Astrocyte of the cerebellum (primary cell): Measurements from ENCODE around the gene TSEN2.
"Not testable (repeated sequence)": the region's sequence is repeated elsewhere in the genome, so short reads cannot be mapped to it uniquely, and the experiment has no call there.

Experiments
- DNase-seq: peaks from one replicate; pipeline ENCODE4 v3.0.0-alpha.2; 2011; ENCODE audit warnings: low read depth
- H3K4me3 ChIP-seq: 2 replicates; pipeline ENCODE4 v1.5.1; 2011; ENCODE audit warnings: mild to moderate bottlenecking, low read depth, low read length, moderate library complexity
- in situ Hi-C: cut with HindIII; loops from 2 replicates; pipeline ENCODE4 v1.10.0; 2017; ENCODE audit warnings: low sequenced_read_pairs
- TF ChIP-seq, protein P1 (sequence below): IDR thresholded peaks from 2 replicates; pipeline ENCODE4 v1.5.1; 2012; ENCODE audit warnings: low read length, low read depth, moderate library complexity, mild to moderate bottlenecking; ENCODE audit errors: missing control alignments

TSEN2 gene

GRCh38 chr3:12536423-12536822 lies 52.1 kb downstream of the TSEN2 start:
- in situ Hi-C loops: no loop called here
- DNase-seq: no peak
- H3K4me3 ChIP-seq: no peak overlapping the region
- TF ChIP-seq, protein P1, sequence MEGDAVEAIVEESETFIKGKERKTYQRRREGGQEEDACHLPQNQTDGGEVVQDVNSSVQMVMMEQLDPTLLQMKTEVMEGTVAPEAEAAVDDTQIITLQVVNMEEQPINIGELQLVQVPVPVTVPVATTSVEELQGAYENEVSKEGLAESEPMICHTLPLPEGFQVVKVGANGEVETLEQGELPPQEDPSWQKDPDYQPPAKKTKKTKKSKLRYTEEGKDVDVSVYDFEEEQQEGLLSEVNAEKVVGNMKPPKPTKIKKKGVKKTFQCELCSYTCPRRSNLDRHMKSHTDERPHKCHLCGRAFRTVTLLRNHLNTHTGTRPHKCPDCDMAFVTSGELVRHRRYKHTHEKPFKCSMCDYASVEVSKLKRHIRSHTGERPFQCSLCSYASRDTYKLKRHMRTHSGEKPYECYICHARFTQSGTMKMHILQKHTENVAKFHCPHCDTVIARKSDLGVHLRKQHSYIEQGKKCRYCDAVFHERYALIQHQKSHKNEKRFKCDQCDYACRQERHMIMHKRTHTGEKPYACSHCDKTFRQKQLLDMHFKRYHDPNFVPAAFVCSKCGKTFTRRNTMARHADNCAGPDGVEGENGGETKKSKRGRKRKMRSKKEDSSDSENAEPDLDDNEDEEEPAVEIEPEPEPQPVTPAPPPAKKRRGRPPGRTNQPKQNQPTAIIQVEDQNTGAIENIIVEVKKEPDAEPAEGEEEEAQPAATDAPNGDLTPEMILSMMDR: peak; percentile 42

GRCh38 chr3:12541625-12542024 lies 57.3 kb downstream of the TSEN2 start:
- no peak for DNase-seq
- no peak overlapping the region for H3K4me3 ChIP-seq
- in situ Hi-C loops: no loop called here
- TF ChIP-seq, protein P1: peak; percentile 30

DNA sequence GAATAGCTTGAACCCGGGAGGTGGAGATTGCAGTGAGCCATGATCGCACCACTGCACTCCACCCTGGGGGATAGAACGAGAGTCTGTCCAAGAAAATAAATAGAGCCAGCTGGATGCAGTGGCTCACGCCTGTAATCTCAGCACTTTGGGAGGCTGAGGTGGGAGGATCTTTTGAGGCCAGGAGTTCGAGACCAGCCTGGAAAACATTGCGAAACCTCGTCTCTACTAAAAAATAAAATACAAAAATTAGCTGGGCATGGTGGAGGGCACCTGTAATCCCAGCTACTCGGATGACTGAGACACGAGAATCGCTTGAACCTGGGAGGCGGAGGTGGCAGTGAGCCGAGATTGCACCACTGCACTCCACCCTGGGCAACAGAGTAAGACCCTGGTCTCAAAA lies 59.2 kb downstream of the TSEN2 start:
- DNase-seq, H3K4me3 ChIP-seq, in situ Hi-C loops: not testable (repeated sequence)

DNA sequence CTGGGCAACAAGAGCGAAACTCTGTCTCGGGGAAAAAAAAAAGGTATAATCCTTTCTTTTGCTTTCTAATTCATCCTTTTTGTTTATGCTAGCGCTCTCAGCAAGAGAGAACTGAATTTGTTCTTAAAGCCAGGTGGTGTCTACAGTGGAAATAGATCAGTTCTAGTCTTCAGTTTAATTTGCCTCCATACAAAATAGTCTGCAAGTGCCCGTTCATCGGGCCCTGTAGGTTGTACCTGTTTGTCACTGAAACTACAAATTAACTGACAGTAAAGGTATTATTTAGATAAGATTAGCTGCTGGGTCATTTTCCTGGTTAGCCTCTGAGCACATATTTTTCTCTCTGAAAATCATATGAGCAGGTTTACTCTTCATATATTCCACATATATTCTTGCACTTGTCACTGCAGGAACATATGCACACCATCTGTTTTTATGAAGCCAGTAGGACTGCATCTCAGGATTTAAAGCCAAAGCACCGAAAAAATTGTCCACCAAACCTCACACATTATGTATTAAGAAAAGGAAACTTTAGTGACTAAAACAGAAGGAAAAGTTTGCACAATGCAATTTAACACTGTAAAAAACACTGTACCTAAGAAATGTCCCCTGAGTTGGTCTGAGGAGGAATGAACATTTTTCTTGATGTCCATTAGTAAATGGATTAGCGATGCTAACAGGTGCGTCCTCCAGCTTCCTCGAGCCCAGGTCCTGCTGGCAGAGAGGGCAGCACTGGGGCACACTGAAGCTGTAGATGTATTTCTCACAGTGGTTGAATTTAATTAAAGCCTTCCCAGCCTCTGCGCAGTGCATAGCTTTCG lies 60.6 kb downstream of the TSEN2 start:
- TF ChIP-seq, protein P1: no peak
- no peak for DNase-seq
- in situ Hi-C loops: no loop called here
- no peak overlapping the region for H3K4me3 ChIP-seq

DNA sequence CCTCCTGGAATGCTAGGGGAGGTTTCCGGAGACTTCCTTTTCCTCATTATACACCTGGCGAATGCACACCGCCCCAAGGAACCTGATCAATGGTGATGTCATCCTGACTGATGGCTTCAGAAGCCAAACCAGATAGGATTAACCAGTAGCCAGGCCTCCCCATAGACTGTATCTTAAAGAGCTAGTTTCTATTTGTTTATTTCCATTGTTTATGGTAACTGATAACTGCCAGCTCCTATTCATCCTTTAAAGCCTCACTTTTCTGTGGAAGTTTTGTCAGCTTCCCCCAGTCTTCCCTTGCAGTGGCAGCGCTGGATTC lies 61.2 kb downstream of the TSEN2 start, which contains the start of gene MKRN2OS:
Gene MKRN2OS (minus strand): TSS at position 27 of the 319 bp plus-strand sequence. CDS start 35 bp downstream, outside the sequence.
- DNase-seq: no peak
- TF ChIP-seq, protein P1: no peak
- in situ Hi-C loops: no loop called here
- H3K4me3 ChIP-seq: no peak within 1 kb of the TSS

- in situ Hi-C loops: no loop called here
- DNase-seq: no peak
- H3K4me3 ChIP-seq: no peak overlapping the region
- TF ChIP-seq, protein P1: no peak
Observed at GRCh38 chr3:12549971-12550760, 65.9 kb downstream of the TSEN2 start.

DNA sequence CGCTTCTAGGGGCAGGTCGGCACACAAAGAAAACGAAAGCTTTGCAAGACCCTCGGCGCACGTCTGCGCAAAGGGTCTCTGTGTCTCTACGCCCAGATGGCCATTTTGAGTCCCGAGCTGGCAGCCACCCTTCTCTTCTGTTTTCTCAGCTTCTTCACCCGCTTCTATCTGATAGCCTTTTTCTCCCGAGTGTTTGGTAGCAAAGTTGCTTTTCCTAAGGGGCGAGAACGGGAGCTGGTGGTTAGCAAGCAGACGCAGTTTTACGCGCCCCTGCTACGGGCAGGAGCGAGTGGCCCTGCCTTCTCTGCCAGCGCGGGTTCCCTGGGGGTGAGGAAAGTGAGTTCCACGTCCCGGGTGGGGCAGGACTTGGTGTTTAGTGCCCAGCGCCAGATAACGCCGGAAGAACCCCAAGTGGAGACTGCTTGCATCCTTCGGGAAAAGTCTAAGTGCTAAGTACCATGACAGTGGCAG lies 69.7 kb downstream of the TSEN2 start:
- in situ Hi-C loops: no loop called here
- TF ChIP-seq, protein P1: no peak
- DNase-seq: no peak
- peak overlapping the region; percentile 48 for H3K4me3 ChIP-seq
